ENCODE results near the gene LAMA2.
"Not testable (repeated sequence)": the region's sequence is repeated elsewhere in the genome, so short reads cannot be mapped to it uniquely, and the experiment has no call there.

The LAMA2 gene

GRCh38 chr6:129130959-129131681, 248.2 kb downstream of the LAMA2 start:
- no peak for DNase-seq

DNA sequence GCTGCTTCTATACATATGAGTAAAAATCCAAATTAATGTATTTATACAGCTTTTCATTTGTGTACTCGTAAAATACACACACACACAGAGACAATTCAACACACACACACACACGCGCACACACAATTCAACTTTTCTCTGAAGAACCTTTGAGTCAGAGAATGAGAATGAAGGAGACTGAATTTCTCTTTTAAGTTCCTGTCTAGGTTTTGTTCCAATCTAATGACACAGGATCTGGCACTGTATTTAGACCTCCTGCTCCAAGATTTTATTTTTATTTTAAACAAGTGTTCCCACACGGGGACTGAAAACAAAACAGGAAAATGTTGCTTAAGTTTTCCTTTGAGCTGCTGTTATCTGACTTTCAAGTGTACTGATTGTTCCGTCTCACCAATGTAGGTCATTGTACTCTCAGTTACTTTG, 250.8 kb downstream of the LAMA2 start:
- no peak for DNase-seq

- DNase-seq, result no peak
These were observed 251.6 kb downstream of the LAMA2 start for GRCh38 chr6:129134535-129134934.

DNA sequence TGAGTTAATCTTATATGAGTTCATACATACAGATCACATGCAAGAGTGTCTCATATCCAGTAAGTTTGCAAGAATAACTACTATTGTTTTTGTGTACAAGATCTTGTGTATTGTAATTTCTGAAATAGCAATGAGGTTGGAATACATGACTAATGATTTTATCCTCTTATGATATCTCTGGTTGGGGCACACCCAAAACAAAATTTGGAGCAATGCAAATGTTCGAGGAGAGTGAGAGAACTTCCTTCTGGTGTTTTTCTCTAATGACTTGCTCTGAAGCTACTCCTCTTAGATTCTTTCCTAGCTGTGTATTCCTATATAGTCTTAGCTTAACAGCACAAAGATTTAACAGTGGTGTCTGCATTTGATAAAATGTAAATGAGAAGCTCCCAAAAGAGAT, 252.5 kb downstream of the LAMA2 start:
- DNase-seq, result no peak

DNA sequence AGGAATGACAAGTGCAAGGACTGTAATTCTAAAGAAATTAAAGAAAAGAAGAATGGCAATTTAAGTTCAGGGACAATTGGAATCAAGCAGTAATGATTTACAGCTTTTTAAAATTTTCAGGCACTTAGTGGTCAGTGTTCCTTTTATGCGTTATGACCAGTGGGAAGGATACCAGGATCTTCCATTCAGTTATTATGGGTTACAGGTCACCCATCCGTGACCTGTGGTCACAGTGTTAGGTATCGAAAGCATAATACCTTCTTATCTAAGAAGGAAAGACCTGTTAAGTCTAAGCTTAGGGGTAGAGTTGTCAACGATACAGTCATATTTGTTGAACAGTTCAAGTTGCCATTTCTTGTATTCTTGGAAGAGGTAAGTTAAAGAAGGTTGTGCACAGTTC, 253.8 kb downstream of the LAMA2 start:
- no peak for DNase-seq

DNA sequence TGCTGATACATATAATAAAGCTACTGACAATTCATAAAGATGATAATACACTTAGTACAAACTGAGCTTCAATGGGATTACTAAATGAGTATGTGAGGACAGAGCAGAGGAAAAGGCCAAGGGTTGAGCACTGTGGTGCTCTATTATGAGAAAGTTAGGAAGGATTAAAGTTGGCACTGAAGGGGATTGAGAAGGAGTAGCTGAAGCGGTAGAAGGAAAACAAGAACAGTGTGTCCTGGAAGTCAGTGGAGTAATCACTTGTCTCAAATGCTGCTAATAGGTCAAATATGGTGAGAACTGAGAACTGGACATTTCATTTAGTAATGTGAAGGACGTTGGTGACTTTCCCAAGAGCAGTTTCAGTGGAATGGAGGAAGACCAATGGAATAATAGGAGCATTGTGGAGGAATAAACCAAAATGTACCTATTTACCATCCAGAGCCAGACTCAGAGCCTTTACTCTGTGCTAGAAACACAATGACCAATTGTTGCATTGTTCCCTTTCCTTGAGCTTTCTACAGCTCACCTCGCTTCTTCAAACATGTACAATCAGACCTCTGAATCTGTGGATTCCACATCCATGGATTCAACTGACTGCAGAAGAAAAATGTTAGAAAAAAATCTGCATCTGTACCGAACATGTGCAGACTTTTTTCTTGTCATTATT, 255.9 kb downstream of the LAMA2 start:
- no peak for DNase-seq

DNA sequence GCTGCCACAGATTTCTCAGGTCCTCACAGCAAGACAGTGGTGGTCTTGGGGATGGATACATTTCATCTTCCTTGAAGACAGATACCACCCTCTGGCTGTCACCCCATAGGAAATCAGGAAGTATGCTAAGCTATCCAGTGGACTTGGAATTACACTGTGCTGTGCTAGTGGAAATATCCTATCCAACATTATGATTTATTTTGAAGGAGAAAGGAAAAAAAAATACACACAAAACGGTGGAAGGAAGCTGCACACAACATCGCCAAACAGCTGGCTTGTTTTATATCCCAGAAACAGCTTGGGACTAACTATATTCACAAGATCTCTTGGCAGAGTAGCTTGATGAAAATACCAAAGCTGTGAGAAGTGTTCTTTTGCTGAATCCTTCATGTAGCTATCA, 257.6 kb downstream of the LAMA2 start:
- no peak for DNase-seq

DNA sequence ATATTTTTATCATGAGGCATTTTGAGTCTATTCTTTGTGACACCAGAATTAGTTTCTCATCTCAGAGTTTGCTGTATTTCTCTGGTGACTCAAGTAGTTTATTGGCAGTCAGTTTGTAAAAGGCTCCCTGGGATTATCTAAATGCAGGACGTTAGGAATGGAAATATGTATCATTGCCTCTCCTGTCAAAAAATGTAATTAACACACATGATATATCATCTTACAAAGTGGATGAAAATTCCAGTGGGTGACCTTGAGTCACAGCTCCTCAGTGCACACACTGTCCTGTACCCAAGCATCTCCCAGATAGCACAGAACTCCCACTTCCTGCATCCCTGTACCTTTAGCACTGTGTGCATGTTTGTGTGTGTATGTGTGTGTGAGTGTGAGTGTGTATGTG, 258.6 kb downstream of the LAMA2 start:
- DNase-seq, result no peak

GRCh38 chr6:129146902-129147301, 264.0 kb downstream of the LAMA2 start:
- DNase-seq, result no peak

DNA sequence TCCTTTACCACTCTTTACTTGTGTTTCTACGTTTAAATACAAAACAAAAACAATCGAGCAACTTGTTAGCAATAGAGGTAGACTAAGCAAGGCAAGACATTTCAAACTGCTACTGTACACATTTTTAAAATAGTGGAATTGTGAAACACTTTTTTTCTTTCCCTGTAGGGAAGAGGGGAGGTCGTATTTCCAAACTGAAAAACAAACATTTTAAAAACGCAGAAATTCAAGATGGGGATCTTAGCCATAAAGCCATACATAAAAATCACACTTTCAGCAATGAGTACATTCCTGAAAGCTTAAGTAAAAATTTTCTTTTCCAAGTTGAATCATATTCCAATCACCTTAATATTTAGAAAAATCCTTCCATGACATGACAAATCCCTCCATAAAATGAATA, 267.6 kb downstream of the LAMA2 start:
- no peak for DNase-seq

GRCh38 chr6:129153257-129153656, 270.3 kb downstream of the LAMA2 start:
- DNase-seq, result no peak

GRCh38 chr6:129159242-129159641, 276.3 kb downstream of the LAMA2 start:
- not testable (repeated sequence) for DNase-seq

- DNase-seq, result no peak
These were observed 279.7 kb downstream of the LAMA2 start for GRCh38 chr6:129162605-129163004.

DNA sequence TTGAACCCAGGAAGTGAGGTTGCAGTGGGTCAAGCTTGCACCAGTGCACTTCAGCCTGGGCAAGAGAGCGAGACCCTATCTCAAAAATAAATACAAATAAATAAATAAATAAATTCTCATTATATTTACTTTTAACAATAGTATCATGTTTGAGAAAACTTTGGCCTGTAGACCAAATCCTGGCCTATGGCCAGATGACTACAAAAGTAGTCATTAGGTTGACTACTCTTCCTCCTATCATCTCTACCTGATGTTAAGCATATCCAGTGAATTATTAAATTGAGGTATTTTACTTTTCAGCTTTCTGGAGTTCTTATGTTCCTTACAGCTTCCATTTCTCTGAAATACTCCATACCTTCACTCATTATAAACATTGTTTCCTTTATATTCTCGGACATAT, 280.6 kb downstream of the LAMA2 start:
- DNase-seq, result no peak

DNA sequence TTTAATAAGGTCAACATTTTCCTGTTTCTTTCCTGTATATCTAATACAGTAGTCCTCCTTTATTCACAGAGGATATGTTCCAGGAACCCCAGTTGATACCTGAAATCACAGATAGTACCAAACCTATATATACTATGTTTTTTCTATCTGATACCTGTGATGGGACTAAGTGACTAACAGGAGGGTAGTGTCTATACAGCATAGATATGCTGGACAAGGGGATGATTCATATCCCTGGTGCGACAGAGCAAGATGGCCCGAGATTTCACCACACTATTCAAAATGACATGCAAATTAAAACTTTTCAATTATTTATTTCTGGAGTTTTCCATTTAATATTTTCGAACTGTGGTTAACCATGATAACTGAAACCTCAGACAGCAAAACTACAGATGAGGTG, 281.1 kb downstream of the LAMA2 start:
- no peak for DNase-seq

GRCh38 chr6:129172279-129172995, 289.5 kb downstream of the LAMA2 start:
- not testable (repeated sequence) for DNase-seq

DNA sequence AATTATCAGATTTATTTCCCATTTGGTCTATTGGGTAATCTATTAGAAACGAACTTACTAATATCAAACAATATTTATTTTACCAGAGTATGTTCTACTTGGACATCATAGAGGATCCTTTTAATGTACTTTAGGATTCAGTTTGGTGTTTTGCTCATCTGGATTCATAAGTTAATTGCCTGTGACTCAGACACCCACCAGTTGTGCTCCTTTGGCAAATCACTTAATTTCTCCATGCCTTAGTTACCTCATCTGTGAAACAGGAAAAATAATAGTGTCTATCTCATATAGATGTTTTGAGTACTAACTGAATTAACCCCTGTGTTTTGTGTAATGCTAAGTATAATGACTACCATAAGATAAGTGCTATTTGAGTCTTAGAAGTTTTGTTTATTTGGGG, 292.1 kb downstream of the LAMA2 start:
- DNase-seq, result no peak

- DNase-seq, result no peak
These were observed 294.9 kb downstream of the LAMA2 start for GRCh38 chr6:129177801-129178200.

GRCh38 chr6:129179283-129179682, 296.3 kb downstream of the LAMA2 start:
- no peak for DNase-seq

GRCh38 chr6:129181001-129181400, 298.1 kb downstream of the LAMA2 start:
- no peak for DNase-seq

- no peak for DNase-seq
These were observed 300.3 kb downstream of the LAMA2 start for GRCh38 chr6:129183187-129183591.

- no peak for DNase-seq
These were observed 300.9 kb downstream of the LAMA2 start for GRCh38 chr6:129183681-129184301.

DNA sequence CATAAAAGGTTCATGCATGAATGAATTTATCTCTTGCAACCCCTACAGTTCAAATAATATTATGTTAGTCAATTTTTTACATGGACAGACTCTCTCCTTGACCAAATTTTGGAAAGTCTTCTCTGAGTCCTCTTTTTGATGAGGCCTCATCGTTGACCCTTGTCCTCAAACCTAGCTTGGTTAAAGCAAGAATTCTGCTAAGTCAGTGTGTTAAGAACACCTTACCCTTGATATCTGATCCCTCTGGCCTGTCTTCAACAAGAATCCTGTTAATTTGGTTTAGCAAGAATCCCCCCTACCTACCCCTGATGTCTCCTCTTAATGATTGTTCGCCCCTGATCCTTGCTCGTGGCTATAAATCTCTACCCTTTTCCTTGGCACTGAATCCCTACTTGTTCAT, 301.4 kb downstream of the LAMA2 start:
- DNase-seq, result no peak
